Ovary (tissue), 3 donors: Measurements from ENCODE around the gene MRPL38.

Experiments used
- EP300 ChIP-seq: sonication (generic); formaldehyde crosslinking; IDR thresholded peaks from one replicate; pipeline ENCODE4 v1.6.1; 2017; ENCODE audit warnings: antibody characterized with exemption
- POLR2A ChIP-seq: fragments of 450-650 bp; IDR thresholded peaks from one replicate; pipeline ENCODE4 v1.6.1; 2017; ENCODE audit warnings: antibody characterized with exemption, mild to moderate bottlenecking, moderate library complexity
- TF ChIP-seq, protein P1 (sequence below), 3 donors: fragments of 450-650 bp in 2 of 3; fragments of 200-600 bp in 1 of 3; IDR thresholded peaks; one replicate each; pipeline versions ENCODE4 v1.5.1 to v1.8.0; 2016 to 2022; ENCODE audit warnings: antibody characterized with exemption in 3 of 3, mild to moderate bottlenecking in 1 of 3
- donor health status: DM: no; HTN: no; CAD: no.

DNA sequence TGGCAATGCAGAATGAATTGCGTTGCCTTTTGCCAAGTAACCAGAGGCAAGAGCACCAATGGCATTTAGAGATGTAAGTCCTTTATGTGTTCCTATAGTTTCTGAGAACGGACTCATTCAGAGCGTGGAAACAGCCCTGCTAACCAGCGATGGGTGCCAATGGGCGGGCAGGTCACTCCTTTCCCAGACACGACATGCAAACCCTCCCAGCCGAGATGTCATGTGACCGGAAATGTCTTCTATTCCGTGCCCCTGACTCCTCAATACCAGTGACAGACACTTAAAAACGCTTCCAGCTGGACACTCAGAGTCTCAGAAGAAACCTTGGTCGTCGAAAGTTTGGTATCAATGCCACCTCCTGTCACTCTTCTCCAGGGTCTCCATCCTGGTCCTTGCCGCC is 33.0 kb upstream of the MRPL38 start:
- TF ChIP-seq POLR2A (no peak), EP300 (no peak)
- TF ChIP-seq, protein P1, sequence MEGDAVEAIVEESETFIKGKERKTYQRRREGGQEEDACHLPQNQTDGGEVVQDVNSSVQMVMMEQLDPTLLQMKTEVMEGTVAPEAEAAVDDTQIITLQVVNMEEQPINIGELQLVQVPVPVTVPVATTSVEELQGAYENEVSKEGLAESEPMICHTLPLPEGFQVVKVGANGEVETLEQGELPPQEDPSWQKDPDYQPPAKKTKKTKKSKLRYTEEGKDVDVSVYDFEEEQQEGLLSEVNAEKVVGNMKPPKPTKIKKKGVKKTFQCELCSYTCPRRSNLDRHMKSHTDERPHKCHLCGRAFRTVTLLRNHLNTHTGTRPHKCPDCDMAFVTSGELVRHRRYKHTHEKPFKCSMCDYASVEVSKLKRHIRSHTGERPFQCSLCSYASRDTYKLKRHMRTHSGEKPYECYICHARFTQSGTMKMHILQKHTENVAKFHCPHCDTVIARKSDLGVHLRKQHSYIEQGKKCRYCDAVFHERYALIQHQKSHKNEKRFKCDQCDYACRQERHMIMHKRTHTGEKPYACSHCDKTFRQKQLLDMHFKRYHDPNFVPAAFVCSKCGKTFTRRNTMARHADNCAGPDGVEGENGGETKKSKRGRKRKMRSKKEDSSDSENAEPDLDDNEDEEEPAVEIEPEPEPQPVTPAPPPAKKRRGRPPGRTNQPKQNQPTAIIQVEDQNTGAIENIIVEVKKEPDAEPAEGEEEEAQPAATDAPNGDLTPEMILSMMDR (IDR thresholded peaks at IDR 0.05), result no peak
